ENCODE data around the gene LDAF1. TPM values are rescaled to one million over a fixed set of nuclear protein-coding genes. Genes with fewer than 3 reads are reported as not detected.
A peak's percentile ranks its signal among the peaks of the same experiment; 100 is the strongest.
"Not testable (repeated sequence)": the region's sequence is repeated elsewhere in the genome, so short reads cannot be mapped to it uniquely, and the experiment has no call there.

Gene LDAF1
- 133 TPM for total RNA-seq
- long read RNA-seq, transcript TMEM159-201 (5 exons, 2,014 nt) = major isoform, 117 of 198 reads
- long read RNA-seq, transcript TMEM159-203 (6 exons, 1,378 nt) = minor isoform, 8 of 198 reads
- long read RNA-seq, transcript TMEM159-202 (5 exons, 1,812 nt) = minor isoform, 47 of 198 reads
- long read RNA-seq, partial matches to known transcripts = 5 of 198 reads
- long read RNA-seq, other reads (novel, unspliced or antisense) = 18 of 198 reads

- Histone ChIP-seq H3K27me3 (ENCODE audit: low read depth) (no peaks in the 10 kb centered on the region), H3K27ac (replicated peaks) (peak within 1 kb of the TSS; percentile 90), H3K36me3 (peaks cover 7% of the 10 kb centered on the region), H3K9me3 (replicated peaks) (no peaks in the 10 kb centered on the region), H3K4me1 (peaks cover 66% of the 10 kb centered on the region), H3K4me3 (peak within 1 kb of the TSS; percentile 87)
- DNase-seq = peak; percentile 89
- peak; percentile 13 for TF ChIP-seq CTCF (IDR thresholded peaks at IDR 0.05; ENCODE audit: borderline replicate concordance)
- intact Hi-C loops (cut with micrococcal nuclease) = no loop called here
These were observed at the start of gene LDAF1 for GRCh38 chr16:21158208-21159110. Gene LDAF1 (plus strand): TSS chr16:21158674. CDS start chr16:21161183, 2,509 bp downstream.

- H3K4me3 ChIP-seq; H3K27me3 ChIP-seq (ENCODE audit: low read depth); H3K9me3 ChIP-seq (replicated peaks); H3K27ac ChIP-seq (replicated peaks); DNase-seq; H3K36me3 ChIP-seq; intact Hi-C loops (cut with micrococcal nuclease); H3K4me1 ChIP-seq: not testable (repeated sequence)
These were observed 42.9 kb upstream of the LDAF1 start for GRCh38 chr16:21115551-21115950.

GRCh38 chr16:21116148-21116693, 42.3 kb upstream of the LDAF1 start:
- TF ChIP-seq CTCF (IDR thresholded peaks at IDR 0.05; ENCODE audit: borderline replicate concordance) = no peak
- no peaks in the 10 kb centered on the region for H3K9me3 ChIP-seq (replicated peaks)
- no peak overlapping the region for H3K27ac ChIP-seq (replicated peaks)
- no peaks in the 10 kb centered on the region for H3K36me3 ChIP-seq
- peak overlapping the region; percentile 50 for H3K4me3 ChIP-seq
- H3K4me1 ChIP-seq = no peaks in the 10 kb centered on the region
- no peaks in the 10 kb centered on the region for H3K27me3 ChIP-seq (ENCODE audit: low read depth)
- DNase-seq = no peak
- intact Hi-C loops (cut with micrococcal nuclease) = no loop called here

GRCh38 chr16:21117567-21117966, 40.9 kb upstream of the LDAF1 start:
- H3K4me1 ChIP-seq = no peaks in the 10 kb centered on the region
- intact Hi-C loops (cut with micrococcal nuclease) = no loop called here
- H3K36me3 ChIP-seq = no peaks in the 10 kb centered on the region
- no peaks in the 10 kb centered on the region for H3K27me3 ChIP-seq (ENCODE audit: low read depth)
- no peak overlapping the region for H3K4me3 ChIP-seq
- no peaks in the 10 kb centered on the region for H3K9me3 ChIP-seq (replicated peaks)
- no peak for TF ChIP-seq CTCF (IDR thresholded peaks at IDR 0.05; ENCODE audit: borderline replicate concordance)
- no peak overlapping the region for H3K27ac ChIP-seq (replicated peaks)
- DNase-seq = no peak

- Histone ChIP-seq H3K36me3 (no peaks in the 10 kb centered on the region), H3K27me3 (ENCODE audit: low read depth) (no peaks in the 10 kb centered on the region), H3K4me1 (no peaks in the 10 kb centered on the region), H3K27ac (replicated peaks) (no peak overlapping the region), H3K4me3 (no peak overlapping the region), H3K9me3 (replicated peaks) (no peaks in the 10 kb centered on the region)
- no peak for DNase-seq
- intact Hi-C loops (cut with micrococcal nuclease) = no loop called here
- TF ChIP-seq CTCF (IDR thresholded peaks at IDR 0.05; ENCODE audit: borderline replicate concordance) = no peak
These were observed 37.4 kb upstream of the LDAF1 start for GRCh38 chr16:21120976-21121520.
